GM23338 (cell line): Measurements from ENCODE around the gene SBF2.

Experiments used
- CREB1 ChIP-seq: fragments of 250-450 bp; sonication (Bioruptor Pico); IDR thresholded peaks from 2 replicates; pipeline ENCODE4 v1.5.0; 2020; ENCODE audit warnings: low read depth, mild to moderate bottlenecking, moderate library complexity
- CTCF ChIP-seq, 2 experiments: fragments of 200-600 bp in 1 of 2; sonication (generic) in 1 of 2; conservative IDR thresholded peaks; 2 replicates each; pipeline versions ENCODE4 v1.5.1 to v1.6.1; 2016 to 2017; ENCODE audit warnings: antibody characterized with exemption in 2 of 2, low read depth in 2 of 2, mild to moderate bottlenecking in 2 of 2, moderate library complexity in 1 of 2
- EZH2 ChIP-seq: fragments of 200-600 bp; sonication (generic); IDR thresholded peaks from one replicate; pipeline ENCODE4 v1.8.0; 2017; ENCODE audit warnings: antibody characterized with exemption, mild to moderate bottlenecking, low read depth; ENCODE audit not compliant: unreplicated experiment
- EZH2phosphoT487 ChIP-seq: fragments of 200-600 bp; sonication (generic); IDR thresholded peaks from one replicate; pipeline ENCODE4 v1.8.1; 2018; ENCODE audit warnings: antibody characterized with exemption; ENCODE audit not compliant: unreplicated experiment
- JUNB ChIP-seq: IDR thresholded peaks from one replicate; pipeline ENCODE4 v1.6.1; 2016; ENCODE audit warnings: antibody characterized with exemption; ENCODE audit not compliant: unreplicated experiment
- NANOG ChIP-seq: IDR thresholded peaks from 2 replicates; pipeline ENCODE4 v1.6.1; 2016; ENCODE audit warnings: antibody characterized with exemption, borderline replicate concordance
- POLR2AphosphoS5 ChIP-seq: IDR thresholded peaks from 2 replicates; pipeline ENCODE4 v1.6.1; 2016; ENCODE audit warnings: antibody characterized with exemption, low read depth
- REST ChIP-seq: IDR thresholded peaks from one replicate; pipeline ENCODE4 v1.6.1; 2018; ENCODE audit warnings: antibody characterized with exemption; ENCODE audit not compliant: unreplicated experiment
- STAT1 ChIP-seq: IDR thresholded peaks from one replicate; pipeline ENCODE4 v1.6.1; 2016; ENCODE audit warnings: antibody characterized with exemption; ENCODE audit not compliant: unreplicated experiment
- ZNF114 ChIP-seq: fragments of 250-450 bp; sonication (Bioruptor Pico); IDR thresholded peaks from 2 replicates; pipeline ENCODE4 v1.5.0; 2020; ENCODE audit warnings: mild to moderate bottlenecking, moderate library complexity
- ZNF331 ChIP-seq: fragments of 250-450 bp; sonication (Bioruptor Pico); IDR thresholded peaks from 2 replicates; pipeline ENCODE4 v1.5.0; 2020; ENCODE audit warnings: low read depth, mild to moderate bottlenecking, moderate library complexity
- TF ChIP-seq, protein P1 (sequence below): IDR thresholded peaks from 2 replicates; pipeline ENCODE4 v1.6.1; 2016; ENCODE audit warnings: antibody characterized with exemption
- TF ChIP-seq, protein P2 (sequence below): fragments of 250-450 bp; sonication (Bioruptor Pico); IDR thresholded peaks from 2 replicates; pipeline ENCODE4 v1.5.0; 2020; ENCODE audit warnings: mild to moderate bottlenecking, moderate library complexity

- TF ChIP-seq REST: no peak
- no peak for TF ChIP-seq CTCF (conservative IDR thresholded peaks at IDR 0.05; ENCODE audit: low read depth in 2 of 2)
- TF ChIP-seq POLR2AphosphoS5: no peak
- TF ChIP-seq EZH2: no peak
- no peak for TF ChIP-seq EZH2phosphoT487
- no peak for TF ChIP-seq NANOG
- no peak for TF ChIP-seq ZNF331 (CRISPR knock-in tag)
- TF ChIP-seq, protein P1, sequence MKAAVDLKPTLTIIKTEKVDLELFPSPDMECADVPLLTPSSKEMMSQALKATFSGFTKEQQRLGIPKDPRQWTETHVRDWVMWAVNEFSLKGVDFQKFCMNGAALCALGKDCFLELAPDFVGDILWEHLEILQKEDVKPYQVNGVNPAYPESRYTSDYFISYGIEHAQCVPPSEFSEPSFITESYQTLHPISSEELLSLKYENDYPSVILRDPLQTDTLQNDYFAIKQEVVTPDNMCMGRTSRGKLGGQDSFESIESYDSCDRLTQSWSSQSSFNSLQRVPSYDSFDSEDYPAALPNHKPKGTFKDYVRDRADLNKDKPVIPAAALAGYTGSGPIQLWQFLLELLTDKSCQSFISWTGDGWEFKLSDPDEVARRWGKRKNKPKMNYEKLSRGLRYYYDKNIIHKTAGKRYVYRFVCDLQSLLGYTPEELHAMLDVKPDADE: no peak
- no peak for TF ChIP-seq ZNF114 (CRISPR knock-in tag)
- TF ChIP-seq CREB1 (CRISPR knock-in tag): no peak
- TF ChIP-seq JUNB: no peak
- no peak for TF ChIP-seq STAT1
- TF ChIP-seq, protein P2, sequence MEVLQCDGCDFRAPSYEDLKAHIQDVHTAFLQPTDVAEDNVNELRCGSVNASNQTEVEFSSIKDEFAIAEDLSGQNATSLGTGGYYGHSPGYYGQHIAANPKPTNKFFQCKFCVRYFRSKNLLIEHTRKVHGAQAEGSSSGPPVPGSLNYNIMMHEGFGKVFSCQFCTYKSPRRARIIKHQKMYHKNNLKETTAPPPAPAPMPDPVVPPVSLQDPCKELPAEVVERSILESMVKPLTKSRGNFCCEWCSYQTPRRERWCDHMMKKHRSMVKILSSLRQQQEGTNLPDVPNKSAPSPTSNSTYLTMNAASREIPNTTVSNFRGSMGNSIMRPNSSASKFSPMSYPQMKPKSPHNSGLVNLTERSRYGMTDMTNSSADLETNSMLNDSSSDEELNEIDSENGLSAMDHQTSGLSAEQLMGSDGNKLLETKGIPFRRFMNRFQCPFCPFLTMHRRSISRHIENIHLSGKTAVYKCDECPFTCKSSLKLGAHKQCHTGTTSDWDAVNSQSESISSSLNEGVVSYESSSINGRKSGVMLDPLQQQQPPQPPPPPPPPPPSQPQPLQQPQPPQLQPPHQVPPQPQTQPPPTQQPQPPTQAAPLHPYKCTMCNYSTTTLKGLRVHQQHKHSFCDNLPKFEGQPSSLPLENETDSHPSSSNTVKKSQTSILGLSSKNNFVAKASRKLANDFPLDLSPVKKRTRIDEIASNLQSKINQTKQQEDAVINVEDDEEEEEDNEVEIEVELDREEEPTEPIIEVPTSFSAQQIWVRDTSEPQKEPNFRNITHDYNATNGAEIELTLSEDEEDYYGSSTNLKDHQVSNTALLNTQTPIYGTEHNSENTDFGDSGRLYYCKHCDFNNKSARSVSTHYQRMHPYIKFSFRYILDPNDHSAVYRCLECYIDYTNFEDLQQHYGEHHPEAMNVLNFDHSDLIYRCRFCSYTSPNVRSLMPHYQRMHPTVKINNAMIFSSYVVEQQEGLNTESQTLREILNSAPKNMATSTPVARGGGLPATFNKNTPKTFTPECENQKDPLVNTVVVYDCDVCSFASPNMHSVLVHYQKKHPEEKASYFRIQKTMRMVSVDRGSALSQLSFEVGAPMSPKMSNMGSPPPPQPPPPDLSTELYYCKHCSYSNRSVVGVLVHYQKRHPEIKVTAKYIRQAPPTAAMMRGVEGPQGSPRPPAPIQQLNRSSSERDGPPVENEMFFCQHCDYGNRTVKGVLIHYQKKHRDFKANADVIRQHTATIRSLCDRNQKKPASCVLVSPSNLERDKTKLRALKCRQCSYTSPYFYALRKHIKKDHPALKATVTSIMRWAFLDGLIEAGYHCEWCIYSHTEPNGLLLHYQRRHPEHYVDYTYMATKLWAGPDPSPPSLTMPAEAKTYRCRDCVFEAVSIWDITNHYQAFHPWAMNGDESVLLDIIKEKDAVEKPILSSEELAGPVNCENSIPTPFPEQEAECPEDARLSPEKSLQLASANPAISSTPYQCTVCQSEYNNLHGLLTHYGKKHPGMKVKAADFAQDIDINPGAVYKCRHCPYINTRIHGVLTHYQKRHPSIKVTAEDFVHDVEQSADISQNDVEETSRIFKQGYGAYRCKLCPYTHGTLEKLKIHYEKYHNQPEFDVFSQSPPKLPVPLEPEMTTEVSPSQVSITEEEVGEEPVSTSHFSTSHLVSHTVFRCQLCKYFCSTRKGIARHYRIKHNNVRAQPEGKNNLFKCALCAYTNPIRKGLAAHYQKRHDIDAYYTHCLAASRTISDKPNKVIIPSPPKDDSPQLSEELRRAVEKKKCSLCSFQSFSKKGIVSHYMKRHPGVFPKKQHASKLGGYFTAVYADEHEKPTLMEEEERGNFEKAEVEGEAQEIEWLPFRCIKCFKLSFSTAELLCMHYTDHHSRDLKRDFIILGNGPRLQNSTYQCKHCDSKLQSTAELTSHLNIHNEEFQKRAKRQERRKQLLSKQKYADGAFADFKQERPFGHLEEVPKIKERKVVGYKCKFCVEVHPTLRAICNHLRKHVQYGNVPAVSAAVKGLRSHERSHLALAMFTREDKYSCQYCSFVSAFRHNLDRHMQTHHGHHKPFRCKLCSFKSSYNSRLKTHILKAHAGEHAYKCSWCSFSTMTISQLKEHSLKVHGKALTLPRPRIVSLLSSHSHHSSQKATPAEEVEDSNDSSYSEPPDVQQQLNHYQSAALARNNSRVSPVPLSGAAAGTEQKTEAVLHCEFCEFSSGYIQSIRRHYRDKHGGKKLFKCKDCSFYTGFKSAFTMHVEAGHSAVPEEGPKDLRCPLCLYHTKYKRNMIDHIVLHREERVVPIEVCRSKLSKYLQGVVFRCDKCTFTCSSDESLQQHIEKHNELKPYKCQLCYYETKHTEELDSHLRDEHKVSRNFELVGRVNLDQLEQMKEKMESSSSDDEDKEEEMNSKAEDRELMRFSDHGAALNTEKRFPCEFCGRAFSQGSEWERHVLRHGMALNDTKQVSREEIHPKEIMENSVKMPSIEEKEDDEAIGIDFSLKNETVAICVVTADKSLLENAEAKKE (CRISPR knock-in tag): no peak
Observed at GRCh38 chr11:10261821-10262220, 32.2 kb downstream of the SBF2 start.
